Cardiac fibroblast (primary cell): ENCODE measurements around the gene PPP1R16B.

ENCODE experiments used
- DNase-seq, 2 donors: peaks; one replicate each; pipeline versions ENCODE4 v3.0.0 to v3.0.0-alpha.2; 2010; ENCODE audit warnings: low read depth in 2 of 2
- H3K4me3 ChIP-seq, 2 donors: replicated peaks in 1 of 2; 1 replicate in 1 of 2; 2 replicates in 1 of 2; pipeline ENCODE4 v1.5.1; 2011; ENCODE audit warnings: low read depth in 2 of 2, low read length in 2 of 2, mild to moderate bottlenecking in 2 of 2, moderate library complexity in 1 of 2
- TF ChIP-seq, protein P1 (sequence below): IDR thresholded peaks from one replicate; pipeline ENCODE4 v1.5.1; 2011; ENCODE audit warnings: low read depth, mild to moderate bottlenecking, low read length, inconsistent platforms

Gene PPP1R16B

DNA sequence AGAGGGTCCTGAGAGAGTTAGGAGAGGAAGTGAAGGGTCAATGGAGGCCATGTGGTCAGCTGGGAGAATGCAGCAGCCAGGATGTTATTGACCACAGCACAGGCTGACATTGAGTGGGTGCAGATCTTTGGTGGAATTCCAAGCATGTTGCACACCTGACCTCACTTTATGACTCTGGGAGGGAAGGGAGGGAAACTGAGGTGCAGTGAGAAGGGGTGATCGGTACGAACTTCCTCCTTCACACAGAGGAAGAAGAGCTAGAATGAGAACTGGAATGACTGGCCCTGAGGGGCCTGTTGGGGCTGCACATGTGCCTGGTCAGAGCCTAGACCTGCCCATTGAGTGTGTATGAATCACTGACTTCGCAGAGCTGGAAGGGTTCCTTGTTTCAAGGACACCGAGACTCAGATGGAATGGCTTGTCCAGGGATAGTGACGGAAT lies 130.5 kb downstream of the PPP1R16B start:
- no peak overlapping the region for H3K4me3 ChIP-seq
- TF ChIP-seq, protein P1, sequence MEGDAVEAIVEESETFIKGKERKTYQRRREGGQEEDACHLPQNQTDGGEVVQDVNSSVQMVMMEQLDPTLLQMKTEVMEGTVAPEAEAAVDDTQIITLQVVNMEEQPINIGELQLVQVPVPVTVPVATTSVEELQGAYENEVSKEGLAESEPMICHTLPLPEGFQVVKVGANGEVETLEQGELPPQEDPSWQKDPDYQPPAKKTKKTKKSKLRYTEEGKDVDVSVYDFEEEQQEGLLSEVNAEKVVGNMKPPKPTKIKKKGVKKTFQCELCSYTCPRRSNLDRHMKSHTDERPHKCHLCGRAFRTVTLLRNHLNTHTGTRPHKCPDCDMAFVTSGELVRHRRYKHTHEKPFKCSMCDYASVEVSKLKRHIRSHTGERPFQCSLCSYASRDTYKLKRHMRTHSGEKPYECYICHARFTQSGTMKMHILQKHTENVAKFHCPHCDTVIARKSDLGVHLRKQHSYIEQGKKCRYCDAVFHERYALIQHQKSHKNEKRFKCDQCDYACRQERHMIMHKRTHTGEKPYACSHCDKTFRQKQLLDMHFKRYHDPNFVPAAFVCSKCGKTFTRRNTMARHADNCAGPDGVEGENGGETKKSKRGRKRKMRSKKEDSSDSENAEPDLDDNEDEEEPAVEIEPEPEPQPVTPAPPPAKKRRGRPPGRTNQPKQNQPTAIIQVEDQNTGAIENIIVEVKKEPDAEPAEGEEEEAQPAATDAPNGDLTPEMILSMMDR, result no peak
- DNase-seq, result peak; percentile 22 to 23

DNA sequence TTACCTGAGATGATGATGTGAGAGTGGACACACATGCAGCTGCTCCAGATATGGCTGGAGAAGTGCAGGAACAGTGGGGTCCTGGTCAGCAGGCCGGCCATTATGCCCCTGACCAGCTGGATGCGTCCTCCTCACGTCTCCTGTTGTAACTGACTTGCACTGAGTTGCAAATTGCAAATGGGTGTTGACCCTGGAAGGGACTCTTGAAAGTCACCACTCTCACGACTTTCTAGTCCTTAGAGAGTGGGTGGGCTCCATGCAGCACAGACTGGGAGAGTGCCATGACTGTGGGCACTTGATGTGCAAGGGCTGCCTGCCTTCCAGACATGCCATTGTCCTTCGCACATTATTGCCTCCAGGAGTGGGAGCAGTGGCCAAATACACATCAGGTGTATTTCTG lies 131.5 kb downstream of the PPP1R16B start:
- no peak overlapping the region for H3K4me3 ChIP-seq
- DNase-seq, result no peak
- TF ChIP-seq, protein P1, result no peak

DNA sequence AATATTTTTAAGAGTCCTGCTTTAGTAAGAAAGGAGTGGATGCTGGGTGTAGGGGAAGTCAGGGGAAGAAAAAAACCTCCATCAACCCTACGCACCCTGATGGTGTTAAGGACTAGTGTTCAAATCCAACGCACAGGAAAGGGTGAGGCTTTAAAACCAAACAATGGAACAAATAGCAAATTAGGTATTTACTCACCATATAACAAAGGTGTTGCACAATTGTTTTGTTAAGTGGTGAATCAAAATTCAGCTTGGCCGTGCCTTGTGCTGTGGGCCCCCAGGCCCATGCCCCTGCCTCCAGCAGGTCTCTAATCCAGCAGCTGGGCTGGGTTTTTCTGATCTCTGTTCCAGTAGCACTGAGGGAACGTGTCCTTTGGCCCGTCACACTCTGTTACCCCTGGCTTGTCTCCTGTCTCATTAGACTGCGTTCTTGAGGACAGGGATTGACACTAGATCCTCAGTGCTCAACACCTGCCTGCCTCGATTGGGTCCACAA lies 132.5 kb downstream of the PPP1R16B start:
- TF ChIP-seq, protein P1, result no peak
- peak in 1 of 2 donors; percentile 28 for DNase-seq
- no peak overlapping the region for H3K4me3 ChIP-seq

DNA sequence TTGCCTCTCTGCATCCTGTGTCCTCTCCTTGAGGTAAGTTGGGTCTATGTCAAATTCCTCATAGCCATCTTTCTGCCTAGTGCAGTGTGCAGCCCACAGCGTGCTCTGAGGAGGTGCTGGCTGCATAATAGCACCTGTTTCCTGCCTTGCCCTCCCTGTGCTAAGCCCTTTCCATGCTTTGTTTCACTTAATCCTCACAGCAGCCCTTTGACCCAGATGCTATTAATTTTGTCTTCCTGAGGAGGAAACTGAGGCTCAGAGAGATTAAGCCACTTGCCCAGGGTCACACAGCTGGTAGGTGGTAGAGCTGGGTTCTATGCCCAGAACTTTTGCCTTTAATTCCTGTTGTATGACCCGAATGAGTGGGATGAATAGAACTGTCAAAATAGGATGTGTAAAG lies 134.2 kb downstream of the PPP1R16B start:
- DNase-seq, result no peak
- no peak overlapping the region for H3K4me3 ChIP-seq
- TF ChIP-seq, protein P1, result no peak

DNA sequence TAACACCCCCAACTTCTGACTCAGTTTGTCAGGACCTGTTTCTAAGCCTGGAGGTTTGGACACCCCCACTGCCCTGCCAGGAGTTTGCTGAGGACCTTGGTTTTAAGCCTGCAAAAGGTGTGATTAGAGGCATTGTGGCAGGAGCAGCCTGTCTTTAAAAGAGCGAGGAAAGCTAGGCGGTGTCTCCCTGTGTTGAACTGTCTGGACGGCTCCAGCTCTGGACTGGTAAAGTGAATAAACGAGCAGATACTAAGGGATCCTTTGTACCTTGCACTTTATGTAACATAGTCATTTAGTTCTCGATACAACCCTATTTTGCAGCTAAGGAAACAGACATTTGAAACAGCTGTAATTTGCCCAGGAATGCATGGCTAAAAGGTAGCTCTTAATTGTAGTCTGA lies 135.1 kb downstream of the PPP1R16B start:
- no peak overlapping the region for H3K4me3 ChIP-seq
- TF ChIP-seq, protein P1, result no peak
- DNase-seq, result no peak

DNA sequence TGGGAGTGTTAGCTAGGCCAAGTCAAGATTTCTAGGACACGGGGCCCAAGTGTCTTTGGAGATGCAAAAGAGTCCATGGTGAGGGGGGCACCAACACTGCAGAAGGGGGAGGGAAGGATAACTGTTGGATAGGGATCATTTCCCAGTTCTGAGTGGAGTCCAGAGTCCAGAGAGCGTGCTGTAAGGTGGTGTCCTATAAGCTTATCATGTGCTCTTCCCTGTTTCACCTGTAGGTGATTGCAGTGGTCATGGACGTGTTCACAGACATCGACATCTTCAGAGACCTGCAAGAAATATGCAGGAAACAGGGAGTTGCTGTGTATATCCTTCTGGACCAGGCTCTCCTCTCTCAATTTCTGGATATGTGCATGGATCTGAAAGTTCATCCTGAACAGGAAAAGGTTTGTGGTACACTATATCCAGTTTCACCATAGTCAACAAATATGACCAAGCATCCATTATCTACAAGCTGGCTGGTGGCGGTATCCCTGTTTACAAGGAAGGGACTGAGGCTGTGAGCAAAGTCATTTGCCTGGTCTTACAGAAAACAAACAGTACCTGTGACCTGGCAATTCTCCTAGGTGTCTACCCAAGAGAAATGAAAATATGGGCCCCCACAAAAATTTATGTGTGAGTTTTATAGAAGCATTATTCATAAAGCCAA lies 136.4 kb downstream of the PPP1R16B start:
- TF ChIP-seq, protein P1, result no peak
- no peak for DNase-seq
- no peak overlapping the region for H3K4me3 ChIP-seq

DNA sequence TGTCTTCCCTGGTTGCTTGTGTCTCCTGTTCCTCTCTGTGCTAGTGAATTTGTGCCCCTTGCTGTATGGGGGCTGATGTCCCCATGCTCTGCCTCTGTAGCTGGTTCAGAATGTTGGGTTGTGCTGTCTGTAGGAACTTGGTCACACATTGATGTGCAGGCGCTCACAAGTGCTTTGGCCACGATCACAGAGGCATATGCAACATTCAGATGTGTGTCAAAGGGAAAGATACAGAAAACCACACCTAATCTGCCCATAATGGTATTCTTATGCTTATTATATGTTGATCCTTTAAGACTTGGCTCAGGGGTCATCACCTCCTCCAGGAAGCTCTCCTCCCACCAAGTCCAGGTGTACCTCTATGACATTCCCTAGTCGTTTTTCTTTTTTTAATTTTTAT lies 139.5 kb downstream of the PPP1R16B start:
- TF ChIP-seq, protein P1, result no peak
- DNase-seq, result no peak
- no peak overlapping the region for H3K4me3 ChIP-seq
